Keratinocyte (primary cell): ENCODE measurements around the gene EPB41.

Source experiments
- EZH2 ChIP-seq: IDR thresholded peaks from one replicate; pipeline ENCODE4 v1.6.1; 2012; ENCODE audit warnings: inconsistent platforms, mild to moderate bottlenecking, low read length, moderate library complexity
- TF ChIP-seq, protein P1 (sequence below), 3 experiments: IDR thresholded peaks in 1 of 3; conservative IDR thresholded peaks in 1 of 3; optimal IDR thresholded peaks in 1 of 3; 2 replicates in 2 of 3; 3 replicates in 1 of 3; pipeline versions ENCODE3 to v1.5.1; 2011; ENCODE audit warnings: low read length in 3 of 3, mild to moderate bottlenecking in 3 of 3, moderate library complexity in 2 of 3, control low read depth in 1 of 3, inconsistent platforms in 1 of 3; ENCODE audit not compliant: insufficient read depth in 2 of 3; ENCODE audit errors: extremely low read depth in 1 of 3

DNA sequence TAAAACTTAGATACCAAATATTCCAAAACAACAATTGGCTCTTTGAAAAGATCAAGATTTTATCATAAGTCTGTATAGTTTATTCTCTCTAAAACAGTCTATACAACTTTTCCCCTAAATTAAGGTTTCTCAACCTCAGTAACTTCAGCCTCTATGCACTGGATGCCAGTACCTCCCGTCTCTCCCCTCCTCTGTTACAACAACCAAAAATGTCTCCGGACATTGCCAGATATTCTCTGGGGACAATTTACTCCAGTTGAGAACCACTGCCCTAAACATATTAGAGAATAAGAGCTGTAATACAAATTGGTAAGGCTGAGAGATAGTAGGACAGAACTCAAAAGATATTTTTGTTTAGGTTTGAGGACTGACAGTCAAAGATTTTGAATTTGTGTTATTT lies 137.7 kb downstream of the EPB41 start:
- TF ChIP-seq, protein P1, sequence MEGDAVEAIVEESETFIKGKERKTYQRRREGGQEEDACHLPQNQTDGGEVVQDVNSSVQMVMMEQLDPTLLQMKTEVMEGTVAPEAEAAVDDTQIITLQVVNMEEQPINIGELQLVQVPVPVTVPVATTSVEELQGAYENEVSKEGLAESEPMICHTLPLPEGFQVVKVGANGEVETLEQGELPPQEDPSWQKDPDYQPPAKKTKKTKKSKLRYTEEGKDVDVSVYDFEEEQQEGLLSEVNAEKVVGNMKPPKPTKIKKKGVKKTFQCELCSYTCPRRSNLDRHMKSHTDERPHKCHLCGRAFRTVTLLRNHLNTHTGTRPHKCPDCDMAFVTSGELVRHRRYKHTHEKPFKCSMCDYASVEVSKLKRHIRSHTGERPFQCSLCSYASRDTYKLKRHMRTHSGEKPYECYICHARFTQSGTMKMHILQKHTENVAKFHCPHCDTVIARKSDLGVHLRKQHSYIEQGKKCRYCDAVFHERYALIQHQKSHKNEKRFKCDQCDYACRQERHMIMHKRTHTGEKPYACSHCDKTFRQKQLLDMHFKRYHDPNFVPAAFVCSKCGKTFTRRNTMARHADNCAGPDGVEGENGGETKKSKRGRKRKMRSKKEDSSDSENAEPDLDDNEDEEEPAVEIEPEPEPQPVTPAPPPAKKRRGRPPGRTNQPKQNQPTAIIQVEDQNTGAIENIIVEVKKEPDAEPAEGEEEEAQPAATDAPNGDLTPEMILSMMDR (optimal IDR thresholded peaks at IDR 0.05 in 1 of 3, IDR thresholded peaks at IDR 0.05 in 1 of 3, conservative IDR thresholded peaks at IDR 0.05 in 1 of 3; ENCODE audit: extremely low read depth in 1 of 3, insufficient read depth in 2 of 3, low read length in 3 of 3), result no peak
- no peak for TF ChIP-seq EZH2
